ENCODE measurements around the gene RFX2. TPM values are rescaled to one million over a fixed set of nuclear protein-coding genes. Genes with fewer than 3 reads are reported as not detected.
A peak's percentile ranks its signal among the peaks of the same experiment; 100 is the strongest.

Gene RFX2
- total RNA-seq, 3 donors from 2014 or later, result 6.1 to 16.2 (median 9.2) TPM

GRCh38 chr19:5984600-5984999, 125.7 kb downstream of the RFX2 start:
- no peak for DNase-seq (ENCODE audit: low spot score in 2 of 2)
- H3K4me3 ChIP-seq, result no peak overlapping the region
- H3K9me3 ChIP-seq, result no peaks in the 10 kb centered on the region
- intact Hi-C loops (cut with DNase I; ENCODE audit: low total_unique reads), result no loop called here
- TF ChIP-seq POLR2AphosphoS5 (IDR thresholded peaks at IDR 0.05), result no peak
- TF ChIP-seq, protein P1, sequence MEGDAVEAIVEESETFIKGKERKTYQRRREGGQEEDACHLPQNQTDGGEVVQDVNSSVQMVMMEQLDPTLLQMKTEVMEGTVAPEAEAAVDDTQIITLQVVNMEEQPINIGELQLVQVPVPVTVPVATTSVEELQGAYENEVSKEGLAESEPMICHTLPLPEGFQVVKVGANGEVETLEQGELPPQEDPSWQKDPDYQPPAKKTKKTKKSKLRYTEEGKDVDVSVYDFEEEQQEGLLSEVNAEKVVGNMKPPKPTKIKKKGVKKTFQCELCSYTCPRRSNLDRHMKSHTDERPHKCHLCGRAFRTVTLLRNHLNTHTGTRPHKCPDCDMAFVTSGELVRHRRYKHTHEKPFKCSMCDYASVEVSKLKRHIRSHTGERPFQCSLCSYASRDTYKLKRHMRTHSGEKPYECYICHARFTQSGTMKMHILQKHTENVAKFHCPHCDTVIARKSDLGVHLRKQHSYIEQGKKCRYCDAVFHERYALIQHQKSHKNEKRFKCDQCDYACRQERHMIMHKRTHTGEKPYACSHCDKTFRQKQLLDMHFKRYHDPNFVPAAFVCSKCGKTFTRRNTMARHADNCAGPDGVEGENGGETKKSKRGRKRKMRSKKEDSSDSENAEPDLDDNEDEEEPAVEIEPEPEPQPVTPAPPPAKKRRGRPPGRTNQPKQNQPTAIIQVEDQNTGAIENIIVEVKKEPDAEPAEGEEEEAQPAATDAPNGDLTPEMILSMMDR (IDR thresholded peaks at IDR 0.05), result no peak
- H3K36me3 ChIP-seq, result no peaks in the 10 kb centered on the region
- H3K27me3 ChIP-seq, result no peaks in the 10 kb centered on the region
- H3K27ac ChIP-seq, result no peak overlapping the region
- peaks cover 0 to 3% of the 10 kb centered on the region in 2 donors for H3K4me1 ChIP-seq

DNA sequence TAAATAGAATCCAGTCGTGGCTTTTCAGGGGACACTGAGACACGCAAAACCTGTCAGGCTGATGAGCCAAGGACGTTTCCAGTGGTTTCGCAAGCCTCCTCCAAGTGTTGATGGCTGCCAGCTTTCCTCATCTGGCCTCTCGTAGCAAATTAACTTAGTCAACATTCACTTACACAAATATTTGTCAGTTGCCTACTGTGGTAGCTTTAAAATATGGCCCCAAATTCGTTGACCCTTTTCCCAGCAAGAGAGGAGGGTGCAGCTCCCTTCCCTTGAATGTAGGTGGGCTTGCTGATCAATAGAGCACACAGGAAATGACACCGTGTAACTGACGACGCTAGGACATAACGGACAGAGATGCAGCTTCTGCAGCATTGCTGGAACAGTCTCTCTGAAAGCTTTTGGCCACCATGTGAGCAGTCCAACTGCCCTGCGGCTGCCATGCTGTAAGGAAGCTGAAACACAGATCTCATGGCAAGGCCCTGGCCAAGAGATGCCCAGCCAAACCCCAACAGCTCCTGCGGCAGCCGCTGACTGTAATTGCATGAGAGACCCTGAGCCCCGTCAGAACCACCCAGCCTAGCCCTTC, 126.8 kb downstream of the RFX2 start:
- Histone ChIP-seq H3K27me3 (no peaks in the 10 kb centered on the region), H3K4me1 (peaks cover 6 to 9% of the 10 kb centered on the region in 2 donors), H3K36me3 (no peaks in the 10 kb centered on the region), H3K9me3 (no peaks in the 10 kb centered on the region), H3K27ac (no peak overlapping the region), H3K4me3 (no peak overlapping the region)
- intact Hi-C loops (cut with DNase I; ENCODE audit: low total_unique reads), result no loop called here
- TF ChIP-seq, protein P1 (IDR thresholded peaks at IDR 0.05), result no peak
- no peak for TF ChIP-seq POLR2AphosphoS5 (IDR thresholded peaks at IDR 0.05)
- TF ChIP-seq POLR2A (IDR thresholded peaks at IDR 0.05), result no peak
- DNase-seq (ENCODE audit: low spot score in 2 of 2), result no peak

DNA sequence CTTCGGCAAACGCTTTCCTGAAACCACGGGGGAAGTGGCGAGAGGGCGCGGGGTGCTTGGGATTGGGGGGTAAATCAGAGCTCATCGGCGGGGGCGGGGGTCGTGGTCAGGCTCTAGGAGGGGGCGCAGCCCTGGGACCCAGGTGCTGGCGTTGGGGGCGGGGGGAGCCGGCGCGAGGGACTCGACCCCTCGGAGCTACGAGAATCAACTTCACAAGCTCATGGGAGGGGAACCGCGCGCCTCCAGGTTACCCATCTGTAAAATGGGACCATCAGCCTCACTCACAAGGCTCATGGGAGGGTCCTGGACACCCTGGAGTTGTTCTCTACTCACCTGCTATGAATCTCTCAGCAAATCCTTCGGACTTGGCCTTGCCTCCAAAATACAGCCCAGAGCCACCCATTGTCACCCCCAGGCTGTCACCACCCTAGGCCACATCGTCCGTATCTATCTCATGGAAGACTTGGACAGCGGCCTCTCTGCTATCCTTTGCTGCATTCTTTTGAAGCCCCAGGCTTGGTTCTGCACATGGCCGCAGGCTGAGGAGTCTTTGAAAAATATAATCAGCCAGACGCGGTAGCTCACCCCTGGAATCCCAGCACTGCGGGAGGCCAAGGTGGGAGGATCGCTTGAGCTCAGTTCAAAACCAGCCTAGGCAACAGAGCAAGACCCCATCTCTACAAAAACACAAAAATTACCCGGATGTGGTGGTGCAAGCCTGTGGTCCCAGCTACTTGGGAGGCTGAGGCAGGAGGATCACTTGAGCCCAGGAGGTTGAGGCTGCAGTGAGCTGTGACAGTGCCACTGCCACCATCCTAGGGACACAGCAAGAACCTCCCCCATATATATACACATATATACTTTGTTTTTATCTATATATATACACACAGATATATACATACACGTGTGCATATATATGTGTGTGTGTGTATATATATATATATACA, 131.4 kb downstream of the RFX2 start:
- H3K4me1 ChIP-seq, result peaks cover 9 to 26% of the 10 kb centered on the region in 2 donors
- no peaks in the 10 kb centered on the region for H3K27me3 ChIP-seq
- DNase-seq (ENCODE audit: low spot score in 2 of 2), result no peak
- H3K4me3 ChIP-seq, result peak overlapping the region; percentile 85 to 100 (median 88)
- H3K27ac ChIP-seq, result peak overlapping the region; percentile 92 to 97
- TF ChIP-seq, protein P1 (IDR thresholded peaks at IDR 0.05), result no peak
- TF ChIP-seq POLR2AphosphoS5 (IDR thresholded peaks at IDR 0.05) (no peak), POLR2A (IDR thresholded peaks at IDR 0.05) (no peak)
- H3K36me3 ChIP-seq, result no peaks in the 10 kb centered on the region
- no peaks in the 10 kb centered on the region for H3K9me3 ChIP-seq
- intact Hi-C loops (cut with DNase I; ENCODE audit: low total_unique reads), result no loop called here

- Histone ChIP-seq H3K9me3 (no peaks in the 10 kb centered on the region), H3K4me1 (peaks cover 9 to 26% of the 10 kb centered on the region in 2 donors), H3K4me3 (peak within 1 kb of the TSS; percentile 85 to 100 (median 88)), H3K36me3 (no peaks in the 10 kb centered on the region), H3K27ac (peak within 1 kb of the TSS; percentile 92 to 97), H3K27me3 (no peaks in the 10 kb centered on the region)
- intact Hi-C loops (cut with DNase I; ENCODE audit: low total_unique reads), result no loop called here
- peak in 2 of 3 donors; percentile 19 to 75 for TF ChIP-seq POLR2AphosphoS5 (IDR thresholded peaks at IDR 0.05)
- TF ChIP-seq, protein P1 (IDR thresholded peaks at IDR 0.05), result no peak
- no peak for TF ChIP-seq POLR2A (IDR thresholded peaks at IDR 0.05)
- peak; percentile 97 to 98 for DNase-seq (ENCODE audit: low spot score in 2 of 2)
These were observed 132.3 kb downstream of the RFX2 start, which contains the start of gene RANBP3 for GRCh38 chr19:5977785-5978605. RANBP3 (minus strand) TSS chr19:5978140; CDS start chr19:5978082, 58 bp downstream.

All from breast epithelium (tissue), 4 donors.